ENCODE measurements around the gene MACROH2A1. TPM values are rescaled to one million over a fixed set of nuclear protein-coding genes. Genes with fewer than 3 reads are reported as not detected.

The MACROH2A1 gene
- total and polyA plus RNA-seq, 2 experiments from 2014 or later, result 115 to 125 TPM

GRCh38 chr5:135323227-135323626 is 75.8 kb downstream of the MACROH2A1 start:
- in situ Hi-C loops (cut with MboI), result no loop called here

GRCh38 chr5:135322744-135323143 is 76.3 kb downstream of the MACROH2A1 start:
- Histone ChIP-seq H3K36me3 (ENCODE audit: low read depth) (no peaks in the 10 kb centered on the region), H3K9me3 (ENCODE audit: low read depth) (no peaks in the 10 kb centered on the region), H3K4me2 (ENCODE audit: unreplicated experiment) (no peak overlapping the region), H3K79me2 (ENCODE audit: insufficient read depth) (no peaks in the 10 kb centered on the region), H3K4me3 (no peak overlapping the region), H3K4me1 (ENCODE audit: insufficient read depth) (no peaks in the 10 kb centered on the region), H3K9ac (no peak overlapping the region), H2AFZ (no peak overlapping the region), H3F3A (ENCODE audit: insufficient read depth) (no peaks in the 10 kb centered on the region), H3K27me3 (replicated peaks; ENCODE audit: insufficient read depth) (no peaks in the 10 kb centered on the region; the same call in 1 of the 2 replicates), H4K20me1 (ENCODE audit: insufficient read depth) (no peaks in the 10 kb centered on the region), H3K27ac (no peak overlapping the region), H3K9me2 (ENCODE audit: insufficient read depth) (no peaks in the 10 kb centered on the region)
- DNase-seq, result no peak
- TF ChIP-seq EZH2 (IDR thresholded peaks at IDR 0.05; ENCODE audit: insufficient read depth, poor library complexity, severe bottlenecking) (no peak), EZH2phosphoT487 (IDR thresholded peaks at IDR 0.05; ENCODE audit: insufficient read depth, low read depth) (no peak)
- 84 to 85% methylated on average over 7 of the region's 7 CpGs for WGBS, 2 experiments (ENCODE audit: low coverage in 1 of 2, low lambda C conversion rate in 2 of 2, missing lambda C conversion rate in 2 of 2)
- in situ Hi-C loops (cut with MboI), result no loop called here

More at GRCh38 chr5:135323227-135323626, 75.8 kb downstream of the MACROH2A1 start:
- no peaks in the 10 kb centered on the region for H3K4me1 ChIP-seq (ENCODE audit: insufficient read depth)
- no peak overlapping the region for H3K9ac ChIP-seq
- H3K4me2 ChIP-seq (ENCODE audit: unreplicated experiment), result no peak overlapping the region
- H3K27me3 ChIP-seq (replicated peaks; ENCODE audit: insufficient read depth), result no peaks in the 10 kb centered on the region; the same call in 1 of the 2 replicates
- no peak for TF ChIP-seq EZH2 (IDR thresholded peaks at IDR 0.05; ENCODE audit: insufficient read depth, poor library complexity, severe bottlenecking)
- H3K27ac ChIP-seq, result no peak overlapping the region
- no peak overlapping the region for H3K4me3 ChIP-seq
- 86 to 89% methylated on average over 8 of the region's 8 CpGs for WGBS, 2 experiments (ENCODE audit: low coverage in 1 of 2, low lambda C conversion rate in 2 of 2, missing lambda C conversion rate in 2 of 2)
- no peaks in the 10 kb centered on the region for H3K36me3 ChIP-seq (ENCODE audit: low read depth)
- H4K20me1 ChIP-seq (ENCODE audit: insufficient read depth), result no peaks in the 10 kb centered on the region
- H3F3A ChIP-seq (ENCODE audit: insufficient read depth), result no peaks in the 10 kb centered on the region
- no peaks in the 10 kb centered on the region for H3K9me2 ChIP-seq (ENCODE audit: insufficient read depth)
- DNase-seq, result no peak
- H2AFZ ChIP-seq, result no peak overlapping the region
- no peaks in the 10 kb centered on the region for H3K79me2 ChIP-seq (ENCODE audit: insufficient read depth)
- no peaks in the 10 kb centered on the region for H3K9me3 ChIP-seq (ENCODE audit: low read depth)

- Histone ChIP-seq H4K20me1 (ENCODE audit: insufficient read depth) (no peaks in the 10 kb centered on the region), H3K27ac (no peak overlapping the region), H3K9ac (no peak overlapping the region), H3F3A (ENCODE audit: insufficient read depth) (no peaks in the 10 kb centered on the region), H3K9me3 (ENCODE audit: low read depth) (no peaks in the 10 kb centered on the region), H3K36me3 (ENCODE audit: low read depth) (no peaks in the 10 kb centered on the region), H3K79me2 (ENCODE audit: insufficient read depth) (no peaks in the 10 kb centered on the region), H3K9me2 (ENCODE audit: insufficient read depth) (no peaks in the 10 kb centered on the region), H2AFZ (no peak overlapping the region), H3K4me3 (no peak overlapping the region), H3K27me3 (replicated peaks; ENCODE audit: insufficient read depth) (no peaks in the 10 kb centered on the region; the same call in 1 of the 2 replicates), H3K4me1 (ENCODE audit: insufficient read depth) (no peaks in the 10 kb centered on the region), H3K4me2 (ENCODE audit: unreplicated experiment) (no peak overlapping the region)
- in situ Hi-C loops (cut with MboI), result no loop called here
- WGBS, 2 experiments (ENCODE audit: low coverage in 1 of 2, low lambda C conversion rate in 2 of 2, missing lambda C conversion rate in 2 of 2), result 30 to 34% methylated on average over 4 of the region's 4 CpGs
- no peak for DNase-seq
- TF ChIP-seq EZH2 (IDR thresholded peaks at IDR 0.05; ENCODE audit: insufficient read depth, poor library complexity, severe bottlenecking) (no peak), EZH2phosphoT487 (IDR thresholded peaks at IDR 0.05; ENCODE audit: insufficient read depth, low read depth) (no peak)
Observed at GRCh38 chr5:135322271-135322670, 76.8 kb downstream of the MACROH2A1 start.

- Histone ChIP-seq H3K36me3 (ENCODE audit: low read depth) (no peaks in the 10 kb centered on the region), H3F3A (ENCODE audit: insufficient read depth) (no peaks in the 10 kb centered on the region), H3K9me2 (ENCODE audit: insufficient read depth) (no peaks in the 10 kb centered on the region), H4K20me1 (ENCODE audit: insufficient read depth) (no peaks in the 10 kb centered on the region), H3K4me2 (ENCODE audit: unreplicated experiment) (no peak overlapping the region), H3K9me3 (ENCODE audit: low read depth) (no peaks in the 10 kb centered on the region), H3K4me3 (no peak overlapping the region), H3K79me2 (ENCODE audit: insufficient read depth) (no peaks in the 10 kb centered on the region), H3K27me3 (replicated peaks; ENCODE audit: insufficient read depth) (no peaks in the 10 kb centered on the region; the same call in 1 of the 2 replicates), H3K27ac (no peak overlapping the region), H3K4me1 (ENCODE audit: insufficient read depth) (no peaks in the 10 kb centered on the region), H3K9ac (no peak overlapping the region), H2AFZ (no peak overlapping the region)
- DNase-seq, result no peak
- in situ Hi-C loops (cut with MboI), result no loop called here
- TF ChIP-seq EZH2 (IDR thresholded peaks at IDR 0.05; ENCODE audit: insufficient read depth, poor library complexity, severe bottlenecking) (no peak), EZH2phosphoT487 (IDR thresholded peaks at IDR 0.05; ENCODE audit: insufficient read depth, low read depth) (no peak)
- WGBS, 2 experiments (ENCODE audit: low coverage in 1 of 2, low lambda C conversion rate in 2 of 2, missing lambda C conversion rate in 2 of 2), result 82 to 85% methylated on average over 15 of the region's 15 CpGs
Observed at GRCh38 chr5:135320718-135321484, 78.1 kb downstream of the MACROH2A1 start.
